DOHH2 (cell line): ENCODE results near the gene GIPC1.

ENCODE experiments used
- H3F3A ChIP-seq: fragments of 200-600 bp; sonication (generic), shearing (Covaris generic); 2 replicates; pipeline ENCODE4 v1.6.0; 2016; ENCODE audit warnings: antibody characterized with exemption, mild to moderate bottlenecking; ENCODE audit not compliant: control insufficient read depth, insufficient read depth
- H3K27ac ChIP-seq: fragments of 200-600 bp; sonication (generic); 2 replicates; pipeline ENCODE4 v1.5.1; 2014; ENCODE audit warnings: low read depth, mild to moderate bottlenecking, low read length, moderate library complexity
- H3K27me3 ChIP-seq: fragments of 200-600 bp; sonication (generic); 2 replicates; pipeline ENCODE4 v1.6.1; 2014; ENCODE audit warnings: mild to moderate bottlenecking, low read length, mixed read lengths; ENCODE audit not compliant: control insufficient read depth
- H3K36me3 ChIP-seq: fragments of 200-600 bp; sonication (generic); 2 replicates; pipeline ENCODE4 v1.6.1; 2014; ENCODE audit warnings: mild to moderate bottlenecking, low read length, moderate library complexity, mixed read lengths; ENCODE audit not compliant: control insufficient read depth
- H3K4me1 ChIP-seq: fragments of 200-600 bp; sonication (generic); 2 replicates; pipeline ENCODE4 v1.6.1; 2014; ENCODE audit warnings: mild to moderate bottlenecking, low read length, mixed read lengths; ENCODE audit not compliant: control insufficient read depth
- H3K4me2 ChIP-seq: fragments of 200-600 bp; sonication (generic); 2 replicates; pipeline ENCODE4 v1.6.0; 2014; ENCODE audit warnings: mild to moderate bottlenecking, low read length, moderate library complexity
- H3K4me3 ChIP-seq: fragments of 200-600 bp; sonication (generic); 2 replicates; pipeline ENCODE4 v1.5.1; 2014; ENCODE audit warnings: mild to moderate bottlenecking, low read length, mixed read lengths
- H3K79me2 ChIP-seq: fragments of 200-600 bp; sonication (generic); 2 replicates; pipeline ENCODE4 v1.6.1; 2014; ENCODE audit warnings: mild to moderate bottlenecking, low read length, mixed read lengths; ENCODE audit not compliant: control insufficient read depth
- H3K9me2 ChIP-seq: fragments of 200-600 bp; sonication (generic); replicated peaks from 2 replicates; pipeline ENCODE4 v1.6.1; 2014; ENCODE audit warnings: mild to moderate bottlenecking, low read length, mixed read lengths; ENCODE audit not compliant: control insufficient read depth
- H3K9me3 ChIP-seq: fragments of 200-600 bp; sonication (generic); 2 replicates; pipeline ENCODE4 v1.6.1; 2014; ENCODE audit warnings: antibody characterized with exemption, low read length, mixed read lengths; ENCODE audit not compliant: control insufficient read depth, insufficient read depth
- H4K20me1 ChIP-seq: fragments of 200-600 bp; sonication (generic); 2 replicates; pipeline ENCODE4 v1.6.0; 2014; ENCODE audit warnings: low read depth, mild to moderate bottlenecking, antibody characterized with exemption, low read length, moderate library complexity; ENCODE audit not compliant: control insufficient read depth, insufficient read depth
- CTCF ChIP-seq: fragments of 200-600 bp; sonication (generic); IDR thresholded peaks from one replicate; pipeline ENCODE4 v1.5.1; 2014; ENCODE audit warnings: antibody characterized with exemption, mild to moderate bottlenecking, low read depth, low read length; ENCODE audit not compliant: poor library complexity, severe bottlenecking
- EZH2phosphoT487 ChIP-seq: fragments of 200-600 bp; sonication (generic); IDR thresholded peaks from 2 replicates; pipeline ENCODE4 v1.6.1; 2017; ENCODE audit warnings: borderline replicate concordance, mild to moderate bottlenecking, antibody characterized with exemption, low read length, moderate library complexity, mixed read lengths

GIPC1 gene

GRCh38 chr19:14494910-14495671 is 836 bp downstream of the GIPC1 start:
- Histone ChIP-seq H3K4me1 (peaks cover 14% of the 10 kb centered on the region), H3K79me2 (no peaks in the 10 kb centered on the region), H3K27ac (no peak overlapping the region)

GRCh38 chr19:14494411-14494810 is 1.5 kb downstream of the GIPC1 start:
- Histone ChIP-seq H3F3A (peaks cover 2% of the 10 kb centered on the region; the same call in 1 of the 2 replicates), H3K27ac (no peak overlapping the region), H3K4me2 (no peak overlapping the region), H3K9me3 (no peaks in the 10 kb centered on the region), H3K36me3 (no peaks in the 10 kb centered on the region), H3K79me2 (no peaks in the 10 kb centered on the region), H3K9me2 (no peaks in the 10 kb centered on the region), H3K27me3 (0 out of 2 replicates have a peak, but pooled peaks cover 6% of the 10 kb centered on the region), H3K4me1 (peaks cover 14% of the 10 kb centered on the region), H3K4me3 (no peak overlapping the region), H4K20me1 (no peaks in the 10 kb centered on the region)
- TF ChIP-seq CTCF: no peak
- TF ChIP-seq EZH2phosphoT487: no peak

More at GRCh38 chr19:14494910-14495671, 836 bp downstream of the GIPC1 start:
- TF ChIP-seq CTCF: no peak
- TF ChIP-seq EZH2phosphoT487: no peak
- H3K9me3 ChIP-seq: no peaks in the 10 kb centered on the region
- peak overlapping the region; percentile 65 for H3K4me3 ChIP-seq
- peaks cover 2% of the 10 kb centered on the region; the same call in 1 of the 2 replicates for H3F3A ChIP-seq
- no peaks in the 10 kb centered on the region for H3K36me3 ChIP-seq
- H3K4me2 ChIP-seq: peak overlapping the region; percentile 65
- no peaks in the 10 kb centered on the region for H4K20me1 ChIP-seq
- 0 out of 2 replicates have a peak, but pooled peaks cover 6% of the 10 kb centered on the region for H3K27me3 ChIP-seq
- no peaks in the 10 kb centered on the region for H3K9me2 ChIP-seq

- TF ChIP-seq CTCF: no peak
- no peak for TF ChIP-seq EZH2phosphoT487
- H3K36me3 ChIP-seq: no peaks in the 10 kb centered on the region
- peaks cover 14% of the 10 kb centered on the region for H3K4me1 ChIP-seq
- no peaks in the 10 kb centered on the region for H3K79me2 ChIP-seq
- no peaks in the 10 kb centered on the region for H3K9me3 ChIP-seq
- no peaks in the 10 kb centered on the region for H3K9me2 ChIP-seq
- H3F3A ChIP-seq: peaks cover 2% of the 10 kb centered on the region; the same call in 1 of the 2 replicates
- H3K4me2 ChIP-seq: no peak overlapping the region
- H3K4me3 ChIP-seq: no peak overlapping the region
- H3K27ac ChIP-seq: no peak overlapping the region
- no peaks in the 10 kb centered on the region for H4K20me1 ChIP-seq
- 0 out of 2 replicates have a peak, but pooled peaks cover 4% of the 10 kb centered on the region for H3K27me3 ChIP-seq
These were observed 3.1 kb downstream of the GIPC1 start for GRCh38 chr19:14492756-14493337.
